ENCODE measurements around the gene TIAM1.

The TIAM1 gene

DNA sequence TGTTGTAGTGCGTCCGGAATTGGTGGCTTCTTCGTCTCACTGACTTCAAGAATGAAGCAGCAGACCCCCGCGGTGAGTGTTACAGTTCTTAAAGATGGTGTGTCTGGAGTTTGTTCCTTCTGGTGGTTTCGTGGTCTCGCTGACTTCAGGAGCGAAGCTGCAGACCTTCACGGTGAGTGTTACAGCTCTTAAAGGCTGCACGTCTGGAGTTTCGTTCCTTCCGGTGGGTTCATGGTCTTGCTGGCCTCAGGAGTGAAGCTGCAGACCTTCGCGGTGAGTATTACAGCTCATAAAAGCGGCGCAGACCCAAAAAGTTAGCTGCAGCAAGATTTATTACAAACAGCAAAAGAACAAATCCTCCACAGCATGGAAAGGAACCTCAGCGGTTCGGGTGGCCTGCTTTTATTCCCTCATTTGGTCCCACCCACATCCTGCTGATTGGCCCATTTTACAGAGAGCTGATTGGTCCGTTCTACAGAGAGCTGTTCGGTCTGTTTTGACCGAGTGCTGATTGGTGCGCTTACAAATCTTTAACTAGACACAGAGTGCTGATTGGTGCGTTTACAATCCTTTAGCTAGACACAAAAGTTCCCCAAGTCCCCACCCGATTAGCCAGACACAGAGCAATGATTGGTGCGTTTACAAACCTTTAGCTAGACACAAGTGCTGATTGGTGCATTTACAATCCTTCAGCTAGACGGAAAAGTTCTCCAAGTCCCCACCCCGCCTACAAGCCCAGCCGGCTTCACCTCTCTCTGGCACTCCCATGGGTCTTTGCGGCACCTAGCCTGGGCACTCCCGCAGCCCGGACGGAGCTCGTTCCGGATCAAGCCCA lies 256.2 kb downstream of the TIAM1 start:
- no peak for DNase-seq (ENCODE audit: low read depth)

DNA sequence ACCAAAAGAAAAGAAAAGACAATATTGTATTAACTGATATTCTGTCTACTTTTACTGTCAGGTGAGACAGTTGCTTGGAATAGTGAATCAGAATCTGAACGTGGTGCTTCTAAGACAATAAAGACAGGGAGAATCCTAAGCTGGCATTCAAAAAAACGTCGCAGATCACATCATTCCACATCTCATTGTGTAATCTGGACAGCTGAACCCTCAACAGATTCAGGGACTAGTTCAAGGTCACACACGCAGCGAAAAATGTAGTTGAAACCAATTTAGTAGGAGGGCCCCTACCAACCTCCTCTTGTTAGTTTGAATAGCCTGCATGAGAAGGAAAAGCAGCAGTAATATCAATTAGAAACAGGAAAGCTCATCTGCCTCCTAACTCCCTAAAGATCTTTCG lies 259.4 kb downstream of the TIAM1 start:
- no peak for DNase-seq (ENCODE audit: low read depth)

DNA sequence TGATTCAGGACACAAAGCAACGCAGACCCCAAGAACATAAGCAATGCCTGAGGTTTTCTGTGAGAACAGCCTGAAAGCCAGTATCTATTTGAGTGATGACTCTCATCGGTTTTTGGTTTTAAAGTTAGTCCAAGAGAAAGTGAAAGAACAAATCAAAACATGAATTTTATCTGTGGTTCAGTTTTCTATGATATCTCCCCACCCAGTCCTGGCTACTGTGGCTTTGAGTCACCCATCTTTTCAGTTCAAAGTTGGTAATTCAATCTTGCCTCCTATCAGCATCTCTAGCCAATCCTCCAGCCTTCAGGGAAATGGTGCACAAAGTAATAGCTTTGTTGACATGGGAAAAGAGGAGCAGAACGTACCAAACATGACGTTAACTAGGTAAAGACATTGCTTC lies 265.3 kb downstream of the TIAM1 start:
- DNase-seq (ENCODE audit: low read depth): no peak

DNA sequence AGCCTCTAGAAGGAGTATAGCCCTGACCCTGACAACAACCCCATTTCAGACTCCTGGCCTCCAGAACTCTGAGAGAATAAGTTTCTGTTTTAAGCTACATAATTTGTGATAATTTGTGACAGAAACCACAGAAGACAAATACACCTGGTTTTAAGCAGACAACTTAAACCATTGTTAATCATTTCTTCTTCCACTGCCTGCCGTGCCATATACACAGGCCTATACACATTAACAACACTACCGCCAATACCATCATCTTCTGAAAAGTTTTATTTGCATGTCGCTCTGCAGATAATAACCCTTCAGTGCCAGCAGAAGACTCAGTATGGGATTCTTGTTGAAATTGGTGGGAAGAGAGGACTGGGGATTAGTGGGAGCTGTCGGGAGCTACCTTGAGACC lies 265.8 kb downstream of the TIAM1 start:
- DNase-seq (ENCODE audit: low read depth): no peak

DNA sequence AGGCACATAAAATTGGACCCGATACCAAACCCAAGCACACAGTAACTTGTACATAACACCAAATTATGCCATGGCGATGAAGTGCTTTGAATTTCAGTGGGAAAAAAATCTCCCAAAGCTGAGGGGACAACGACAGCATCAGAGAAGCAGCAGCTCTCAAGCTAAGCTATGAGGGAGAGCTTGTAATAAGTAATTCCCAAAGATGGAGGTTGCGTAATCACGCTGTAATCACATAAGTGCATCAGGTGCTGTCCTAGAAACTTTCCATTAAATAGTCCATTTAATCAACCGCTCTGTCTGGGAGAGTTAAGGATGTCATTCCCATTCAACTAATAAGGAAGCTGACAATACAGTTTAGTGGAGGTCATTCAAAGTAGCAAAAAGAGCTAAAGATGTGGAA lies 268.2 kb downstream of the TIAM1 start:
- no peak for DNase-seq (ENCODE audit: low read depth)

DNA sequence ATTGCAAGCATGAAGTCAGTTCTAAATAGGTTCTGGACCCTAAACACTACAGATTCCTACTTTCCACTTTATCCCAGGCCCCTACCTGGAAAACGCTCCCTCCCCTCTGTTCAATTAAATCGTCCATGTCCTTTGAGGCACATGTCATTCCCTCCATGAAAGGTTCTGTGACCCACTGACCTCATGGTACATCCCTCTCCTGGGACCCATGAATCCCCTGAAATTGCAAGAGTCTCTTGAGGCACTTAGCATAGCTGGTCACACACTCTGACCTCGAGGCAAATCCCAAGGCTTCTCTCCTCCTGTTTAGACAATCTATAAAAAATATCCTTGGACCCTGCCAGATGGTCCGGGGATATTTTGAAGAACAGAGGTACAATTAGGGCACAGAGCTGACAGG lies 271.5 kb downstream of the TIAM1 start:
- no peak for DNase-seq (ENCODE audit: low read depth)
